K562 (cell line): Measurements from ENCODE around the gene DENND1A. TPM values are rescaled to one million over a fixed set of nuclear protein-coding genes. Genes with fewer than 3 reads are reported as not detected.

Experiments
- BHLHE40 ChIP-seq: IDR thresholded peaks from 2 replicates; pipeline ENCODE4 v1.6.1; 2011; ENCODE audit warnings: low read length, improper control_type of control experiment
- BRCA1 ChIP-seq, 2 experiments: fragments of 450-650 bp in 1 of 2; sonication (generic) in 1 of 2; formaldehyde crosslinking in 1 of 2; IDR thresholded peaks; 2 replicates each; pipeline versions ENCODE4 v1.5.0 to v1.6.1; 2017 to 2020; ENCODE audit warnings: mild to moderate bottlenecking in 1 of 2, missing genetic modification reagents in 1 of 2
- CHCHD3 ChIP-seq: fragments of 250-450 bp; sonication (Bioruptor Pico); IDR thresholded peaks from 2 replicates; pipeline ENCODE4 v2.1.2; 2022; ENCODE audit warnings: mild to moderate bottlenecking
- CXXC5 ChIP-seq: fragments of 250-450 bp; sonication (Bioruptor Pico); IDR thresholded peaks from 2 replicates; pipeline ENCODE4 v1.8.0; 2022; ENCODE audit warnings: inconsistent platforms, mild to moderate bottlenecking, moderate library complexity
- DIDO1 ChIP-seq: fragments of 450-650 bp; IDR thresholded peaks from 2 replicates; pipeline ENCODE4 v1.6.1; 2016; ENCODE audit warnings: low read depth, missing biosample characterization, missing genetic modification characterization
- DPF2 ChIP-seq: fragments of 450-650 bp; IDR thresholded peaks from 2 replicates; pipeline ENCODE4 v1.6.1; 2016
- EHMT2 ChIP-seq: fragments of 450-650 bp; IDR thresholded peaks from 2 replicates; pipeline ENCODE4 v1.6.1; 2018; ENCODE audit warnings: antibody characterized with exemption
- GTF2A2 ChIP-seq: IDR thresholded peaks from 2 replicates; pipeline ENCODE4 v1.6.1; 2016; ENCODE audit warnings: mild to moderate bottlenecking, missing genetic modification characterization, missing compliant biosample characterization
- KAT8 ChIP-seq: fragments of 450-650 bp; IDR thresholded peaks from 2 replicates; pipeline ENCODE4 v1.6.1; 2016; ENCODE audit warnings: low read depth, mild to moderate bottlenecking
- KLF1 ChIP-seq: fragments of 450-650 bp; IDR thresholded peaks from 2 replicates; pipeline ENCODE4 v1.6.1; 2016; ENCODE audit warnings: missing genetic modification characterization, missing compliant biosample characterization
- MYC ChIP-seq, 2 experiments: fragments of 250-450 bp in 1 of 2; sonication (Bioruptor Pico) in 1 of 2; IDR thresholded peaks; 2 replicates each; pipeline versions ENCODE4 v1.5.1 to v1.6.1; 2012 to 2021; ENCODE audit warnings: low read depth in 2 of 2, borderline replicate concordance in 1 of 2, improper control_type of control experiment in 1 of 2, low read length in 1 of 2, mild to moderate bottlenecking in 1 of 2, moderate library complexity in 1 of 2
- PHB ChIP-seq: fragments of 250-450 bp; sonication (Bioruptor Pico); IDR thresholded peaks from 2 replicates; pipeline ENCODE4 v1.5.0; 2021
- RAD21 ChIP-seq, 2 experiments: fragments of 250-450 bp in 1 of 2; fragments of 450-650 bp in 1 of 2; sonication (Bioruptor Pico) in 1 of 2; formaldehyde crosslinking in 1 of 2; IDR thresholded peaks in 1 of 2; conservative IDR thresholded peaks in 1 of 2; 2 replicates each; pipeline versions ENCODE4 v1.4.0 to v1.8.0; 2020 to 2022; ENCODE audit warnings: mild to moderate bottlenecking in 2 of 2, moderate library complexity in 1 of 2
- RBFOX2 ChIP-seq: fragments of 200-400 bp; formaldehyde crosslinking; IDR thresholded peaks from 2 replicates; pipeline ENCODE4 v1.6.1; 2017; ENCODE audit warnings: low read depth, mild to moderate bottlenecking, low read length, moderate library complexity
- RBM25 ChIP-seq: fragments of 200-400 bp; formaldehyde crosslinking; IDR thresholded peaks from 2 replicates; pipeline ENCODE4 v1.6.1; 2018; ENCODE audit warnings: low read length, low read depth, moderate library complexity; ENCODE audit not compliant: severe bottlenecking
- SMAD4 ChIP-seq: fragments of 250-450 bp; sonication (Bioruptor Pico); conservative IDR thresholded peaks from 2 replicates; pipeline ENCODE4 v1.8.0; 2021; ENCODE audit warnings: inconsistent platforms, mild to moderate bottlenecking, moderate library complexity
- SMARCC2 ChIP-seq: fragments of 450-650 bp; IDR thresholded peaks from 2 replicates; pipeline ENCODE4 v1.6.1; 2017; ENCODE audit warnings: antibody characterized with exemption, moderate library complexity, mild to moderate bottlenecking, low read depth
- TAF1 ChIP-seq: IDR thresholded peaks from 2 replicates; pipeline ENCODE4 v1.6.1; 2011; ENCODE audit warnings: mild to moderate bottlenecking, low read length, moderate library complexity; ENCODE audit not compliant: insufficient read depth, control insufficient read depth, severe bottlenecking; ENCODE audit errors: extremely low read depth
- TCF7 ChIP-seq: sonication (generic); IDR thresholded peaks from 2 replicates; pipeline ENCODE4 v1.6.1; 2016; ENCODE audit warnings: antibody characterized with exemption, borderline replicate concordance
- TCF7L2 ChIP-seq: fragments of 150-350 bp; IDR thresholded peaks from 2 replicates; pipeline ENCODE4 v1.6.1; 2016; ENCODE audit warnings: low read depth, mild to moderate bottlenecking, low read length, moderate library complexity
- YY1 ChIP-seq, 3 experiments: IDR thresholded peaks; 2 replicates each; pipeline ENCODE4 v1.6.1; 2011; ENCODE audit warnings: low read length in 2 of 3, mild to moderate bottlenecking in 2 of 3, moderate library complexity in 2 of 3, borderline replicate concordance in 1 of 3, control low read depth in 1 of 3, low read depth in 1 of 3; ENCODE audit not compliant: insufficient read depth in 3 of 3, insufficient replicate concordance in 2 of 3, control insufficient read depth in 1 of 3, insufficient read length in 1 of 3; ENCODE audit errors: extremely low read depth in 1 of 3
- ZEB2 ChIP-seq: fragments of 450-650 bp; IDR thresholded peaks from 2 replicates; pipeline ENCODE4 v1.6.1; 2016
- ZNF695 ChIP-seq: fragments of 450-650 bp; formaldehyde crosslinking; IDR thresholded peaks from 2 replicates; pipeline ENCODE4 v1.4.0; 2020; ENCODE audit warnings: mild to moderate bottlenecking, moderate library complexity
- ZNF76 ChIP-seq: fragments of 250-450 bp; sonication (Bioruptor Pico); IDR thresholded peaks from 2 replicates; pipeline ENCODE4 v1.4.0; 2020; ENCODE audit warnings: mild to moderate bottlenecking, moderate library complexity, borderline replicate concordance
- ZZZ3 ChIP-seq: fragments of 450-650 bp; IDR thresholded peaks from 2 replicates; pipeline ENCODE4 v1.6.1; 2016; ENCODE audit warnings: antibody characterized with exemption, mild to moderate bottlenecking, moderate library complexity
- polyA plus RNA-seq, 8 experiments: library from polyadenylated mRNA; depleted of rRNA in 4 of 8; stranded (reverse) in 5 of 8; unstranded in 3 of 8; fragments of >200 nt; fragmentation: Nextera tagmentation in 2 of 8; fragmentation: Illumina TruSeq in 1 of 8; extraction: Ambion mirVana in 2 of 8; extraction: Trizol in 1 of 8; gene quantifications; 2 replicates each; pipeline versions ENCODE4 v1.2.1 to v1.2.3, GENCODE V29; 2011 to 2014; ENCODE audit warnings: inconsistent platforms in 1 of 8, missing spikeins in 1 of 8
- total RNA-seq, 7 experiments: library from RNA; depleted of rRNA in 6 of 7; stranded (reverse); fragments of >200 nt in 6 of 7; fragmentation: Illumina TruSeq in 2 of 7; extraction: Trizol in 2 of 7; gene quantifications; 2 replicates each; pipeline versions ENCODE4 v1.2.1 to v1.2.3, GENCODE V29; 2011 to 2021; ENCODE audit warnings: low replicate concordance in 1 of 7
- TF ChIP-seq, protein P1 (sequence below): fragments of 250-450 bp; sonication (Bioruptor Pico); IDR thresholded peaks from 2 replicates; pipeline ENCODE4 v1.8.0; 2021; ENCODE audit warnings: moderate library complexity, mild to moderate bottlenecking, inconsistent platforms

The DENND1A gene
- total and polyA plus RNA-seq, 9 of the 15 experiments (the other 6 are each of a cell fraction or from before 2014, with no cell fraction given): 7.6 to 29.5 (median 15.7) TPM

GRCh38 chr9:123343443-123344191, 586.3 kb downstream of the DENND1A start (continued):
- TF ChIP-seq RAD21 (CRISPR knock-in tag; conservative IDR thresholded peaks at IDR 0.05 in 1 of 2, IDR thresholded peaks at IDR 0.05 in 1 of 2): peak; percentile 15 to 23; a peak in 2 of 4 replicates
- no peak for TF ChIP-seq BRCA1 (IDR thresholded peaks at IDR 0.05)
- no peak for TF ChIP-seq BRCA1 (CRISPR knock-in tag; IDR thresholded peaks at IDR 0.05)
- TF ChIP-seq GTF2A2 (tag): no peak
- TF ChIP-seq KAT8: no peak
- peak; percentile 15; the same call in 1 of the 2 replicates for TF ChIP-seq EHMT2
- peak; percentile 47 for TF ChIP-seq DPF2
- peak; percentile 90 for TF ChIP-seq TAF1
- TF ChIP-seq, protein P1, sequence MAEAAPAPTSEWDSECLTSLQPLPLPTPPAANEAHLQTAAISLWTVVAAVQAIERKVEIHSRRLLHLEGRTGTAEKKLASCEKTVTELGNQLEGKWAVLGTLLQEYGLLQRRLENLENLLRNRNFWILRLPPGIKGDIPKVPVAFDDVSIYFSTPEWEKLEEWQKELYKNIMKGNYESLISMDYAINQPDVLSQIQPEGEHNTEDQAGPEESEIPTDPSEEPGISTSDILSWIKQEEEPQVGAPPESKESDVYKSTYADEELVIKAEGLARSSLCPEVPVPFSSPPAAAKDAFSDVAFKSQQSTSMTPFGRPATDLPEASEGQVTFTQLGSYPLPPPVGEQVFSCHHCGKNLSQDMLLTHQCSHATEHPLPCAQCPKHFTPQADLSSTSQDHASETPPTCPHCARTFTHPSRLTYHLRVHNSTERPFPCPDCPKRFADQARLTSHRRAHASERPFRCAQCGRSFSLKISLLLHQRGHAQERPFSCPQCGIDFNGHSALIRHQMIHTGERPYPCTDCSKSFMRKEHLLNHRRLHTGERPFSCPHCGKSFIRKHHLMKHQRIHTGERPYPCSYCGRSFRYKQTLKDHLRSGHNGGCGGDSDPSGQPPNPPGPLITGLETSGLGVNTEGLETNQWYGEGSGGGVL (CRISPR knock-in tag): no peak
- no peak for TF ChIP-seq ZNF76 (CRISPR knock-in tag)
- 0 out of 2 replicates have a peak, but pooled peaks have one; percentile 18 for TF ChIP-seq SMARCC2
- peak; percentile 15; the same call in 1 of the 2 replicates for TF ChIP-seq CXXC5 (CRISPR knock-in tag)
- TF ChIP-seq CHCHD3 (CRISPR knock-in tag): no peak
- no peak for TF ChIP-seq TCF7L2
- TF ChIP-seq KLF1: 0 out of 2 replicates have a peak, but pooled peaks have one; percentile 29
- TF ChIP-seq MYC (IDR thresholded peaks at IDR 0.05; ENCODE audit: low read depth, low read length): no peak
- TF ChIP-seq MYC (CRISPR knock-in tag; IDR thresholded peaks at IDR 0.05; ENCODE audit: borderline replicate concordance, low read depth): 0 out of 2 replicates have a peak, but pooled peaks have one; percentile 22
- no peak for TF ChIP-seq PHB (CRISPR knock-in tag)
- peak; percentile 38; the same call in 1 of the 2 replicates for TF ChIP-seq RBFOX2
- TF ChIP-seq ZEB2: no peak
- no peak for TF ChIP-seq ZNF695 (CRISPR knock-in tag)
- peak; percentile 13 to 82 (median 65) for TF ChIP-seq YY1 (IDR thresholded peaks at IDR 0.05; ENCODE audit: borderline replicate concordance in 1 of 3, control insufficient read depth in 1 of 3, extremely low read depth in 1 of 3, insufficient read depth in 3 of 3, insufficient read length in 1 of 3, insufficient replicate concordance in 2 of 3, low read depth in 1 of 3, low read length in 2 of 3)
- TF ChIP-seq RBM25: no peak
- peak; percentile 66; the same call in 1 of the 2 replicates for TF ChIP-seq SMAD4
- peak; percentile 19; the same call in 1 of the 2 replicates for TF ChIP-seq BHLHE40
- no peak for TF ChIP-seq TCF7
- no peak for TF ChIP-seq DIDO1 (tag)
- no peak for TF ChIP-seq ZZZ3
